HG02852 (cell line): ENCODE data around the gene GNG7.
"Not testable (repeated sequence)": the region's sequence is repeated elsewhere in the genome, so short reads cannot be mapped to it uniquely, and the experiment has no call there.

Source experiments
- ATAC-seq: cut with Tn5 transposase; IDR thresholded peaks from one replicate; pipeline ENCODE4 v1.9.1; 2021; ENCODE audit warnings: mild to moderate bottlenecking, moderate library complexity; ENCODE audit not compliant: unreplicated experiment

The GNG7 gene

GRCh38 chr19:2477141-2477710 is 225.3 kb downstream of the GNG7 start:
- ATAC-seq, result no peak

GRCh38 chr19:2476451-2477140 is 225.9 kb downstream of the GNG7 start:
- peak; percentile 9 for ATAC-seq

- ATAC-seq, result peak; percentile 43
Observed at GRCh38 chr19:2475702-2476450, 226.6 kb downstream of the GNG7 start, which contains the start of gene GADD45B. GADD45B (plus strand) TSS chr19:2476127; CDS start chr19:2476359, 232 bp downstream.

GRCh38 chr19:2475018-2475701 is 227.3 kb downstream of the GNG7 start:
- peak; percentile 2 for ATAC-seq

- ATAC-seq, result peak; percentile 31
Observed at GRCh38 chr19:2474232-2475017, 228.1 kb downstream of the GNG7 start.

- not testable (repeated sequence) for ATAC-seq
Observed at GRCh38 chr19:2469915-2470200, 232.6 kb downstream of the GNG7 start.

- no peak for ATAC-seq
Observed at GRCh38 chr19:2469102-2469914, 233.2 kb downstream of the GNG7 start.

- ATAC-seq, result no peak
Observed at GRCh38 chr19:2468596-2468995, 233.9 kb downstream of the GNG7 start.

- ATAC-seq, result no peak
Observed at GRCh38 chr19:2464389-2464788, 238.1 kb downstream of the GNG7 start.

- not testable (repeated sequence) for ATAC-seq
Observed at GRCh38 chr19:2463694-2464093, 238.8 kb downstream of the GNG7 start.

- no peak for ATAC-seq
Observed at GRCh38 chr19:2462635-2463421, 239.7 kb downstream of the GNG7 start.

GRCh38 chr19:2461751-2462634 is 240.5 kb downstream of the GNG7 start:
- no peak for ATAC-seq
